Cardiac muscle cell (in vitro differentiated cells and primary cell): Measurements from ENCODE around the gene USP54. TPM values are rescaled to one million over a fixed set of nuclear protein-coding genes. Genes with fewer than 3 reads are reported as not detected.
A peak's percentile ranks its signal among the peaks of the same experiment; 100 is the strongest.

Experiments used
- DNase-seq, 2 donors: peaks; one replicate each; pipeline versions ENCODE4 v3.0.0 to v3.0.0-alpha.2; 2010 to 2017; ENCODE audit warnings: low read depth in 1 of 2, low spot score in 1 of 2
- H3K27ac ChIP-seq: fragments of 200-600 bp; sonication (generic); 2 replicates; pipeline ENCODE4 v1.5.1; 2016
- H3K27me3 ChIP-seq: fragments of 200-600 bp; sonication (generic); 2 replicates; pipeline ENCODE4 v1.6.0; 2016; ENCODE audit warnings: control low read depth
- H3K36me3 ChIP-seq: fragments of 200-600 bp; sonication (generic); 2 replicates; pipeline ENCODE4 v1.5.1; 2016; ENCODE audit warnings: control low read depth
- H3K4me1 ChIP-seq: fragments of 200-600 bp; sonication (generic); 2 replicates; pipeline ENCODE4 v1.8.1; 2017; ENCODE audit warnings: low read depth, mild to moderate bottlenecking, mixed run types
- H3K4me3 ChIP-seq: fragments of 200-600 bp; sonication (generic); 2 replicates; pipeline ENCODE4 v1.5.1; 2016; ENCODE audit warnings: mild to moderate bottlenecking
- H3K9me3 ChIP-seq: fragments of 200-600 bp; sonication (generic); 2 replicates; pipeline ENCODE4 v1.5.1; 2017; ENCODE audit warnings: low read depth, mild to moderate bottlenecking, control low read depth
- CTCF ChIP-seq: IDR thresholded peaks from 2 replicates; pipeline ENCODE4 v1.5.1; 2012; ENCODE audit warnings: low read depth, mild to moderate bottlenecking, low read length
- polyA plus RNA-seq: library from polyadenylated mRNA; unstranded; fragments of >200 nt; fragmentation: Nextera tagmentation; extraction: Ambion mirVana; gene quantifications from 2 replicates; pipeline ENCODE4 v1.2.1, GENCODE V29; 2016
- total RNA-seq: library from RNA; depleted of rRNA; stranded (reverse); fragments of >200 nt; gene quantifications from 2 replicates; pipeline ENCODE4 v1.2.3, GENCODE V29; 2016

Gene USP54
- total and polyA plus RNA-seq, 2 experiments from 2014 or later: 10.6 to 12.4 TPM

GRCh38 chr10:73448384-73448783 is 142.8 kb downstream of the USP54 start:
- no peaks in the 10 kb centered on the region for H3K27me3 ChIP-seq
- H3K4me3 ChIP-seq: no peak overlapping the region
- no peaks in the 10 kb centered on the region for H3K9me3 ChIP-seq
- no peak overlapping the region for H3K27ac ChIP-seq
- TF ChIP-seq CTCF: no peak
- H3K4me1 ChIP-seq: peaks cover 12% of the 10 kb centered on the region
- peaks cover 15% of the 10 kb centered on the region for H3K36me3 ChIP-seq
- peak in 1 of 2 donors; percentile 12 for DNase-seq

Other genes with a start within 250 kb of the USP54 start
- gene CFAP70, start 232.5 kb downstream of the USP54 start, total RNA-seq: 1.2 and 4.0 TPM in 2 replicates
- gene CFAP70, start 232.5 kb downstream of the USP54 start, polyA plus RNA-seq: 1.8 and 1.9 TPM in 2 replicates
- gene ANXA7, start 177.3 kb downstream of the USP54 start, total RNA-seq: 53.9 and 63.8 TPM in 2 replicates
- 64.5 and 73.9 TPM in 2 replicates for gene ANXA7, start 177.3 kb downstream of the USP54 start, polyA plus RNA-seq
- gene MSS51, start 157.8 kb downstream of the USP54 start, total RNA-seq: 3.6 and 3.9 TPM in 2 replicates
- 2.1 and 3.5 TPM in 2 replicates for gene MSS51, start 157.8 kb downstream of the USP54 start, polyA plus RNA-seq
- gene PPP3CB, start 95.3 kb downstream of the USP54 start, total RNA-seq: 22.6 and 45.2 TPM in 2 replicates
- 13.3 and 14.3 TPM in 2 replicates for gene PPP3CB, start 95.3 kb downstream of the USP54 start, polyA plus RNA-seq
- gene MYOZ1, start 50.1 kb upstream of the USP54 start, total RNA-seq: 13.6 and 16.2 TPM in 2 replicates
- 11.7 and 17.0 TPM in 2 replicates for gene MYOZ1, start 50.1 kb upstream of the USP54 start, polyA plus RNA-seq
- gene SYNPO2L, start 64.7 kb upstream of the USP54 start, total RNA-seq: 12.1 and 13.6 TPM in 2 replicates
- 19.3 and 33.6 TPM in 2 replicates for gene SYNPO2L, start 64.7 kb upstream of the USP54 start, polyA plus RNA-seq
- 3.7 and 7.3 TPM in 2 replicates for gene AGAP5, start 106.8 kb upstream of the USP54 start, total RNA-seq
- gene AGAP5, start 106.8 kb upstream of the USP54 start, polyA plus RNA-seq: 3.1 and 5.3 TPM in 2 replicates
- gene SEC24C, start 153.0 kb upstream of the USP54 start, total RNA-seq: 68.6 and 68.7 TPM in 2 replicates
- 56.6 and 65.2 TPM in 2 replicates for gene SEC24C, start 153.0 kb upstream of the USP54 start, polyA plus RNA-seq
- 37.8 and 42.5 TPM in 2 replicates for gene CHCHD1, start 190.7 kb upstream of the USP54 start, total RNA-seq
- gene CHCHD1, start 190.7 kb upstream of the USP54 start, polyA plus RNA-seq: 81.8 and 83.2 TPM in 2 replicates
- 89.3 and 115 TPM in 2 replicates for gene ZSWIM8, start 194.3 kb upstream of the USP54 start, total RNA-seq
- gene ZSWIM8, start 194.3 kb upstream of the USP54 start, polyA plus RNA-seq: 37.1 and 63.7 TPM in 2 replicates
- 23.7 and 61.2 TPM in 2 replicates for gene NDST2, start 220.3 kb upstream of the USP54 start, total RNA-seq
- gene NDST2, start 220.3 kb upstream of the USP54 start, polyA plus RNA-seq: 16.6 and 21.6 TPM in 2 replicates